ENCODE data around the gene OR5D13.

OR5D13 gene

GRCh38 chr11:55793321-55793720, 20.1 kb downstream of the OR5D13 start:
- Histone ChIP-seq H3K9me3 (replicated peaks; ENCODE audit: insufficient read depth, low read length) (no peaks in the 10 kb centered on the region), H2AFZ (ENCODE audit: low read length) (no peak overlapping the region)
- no peak for DNase-seq

GRCh38 chr11:55795256-55795655, 22.0 kb downstream of the OR5D13 start, which contains the start of gene OR5D14:
Gene OR5D14, plus strand, starts transcription at chr11:55795556. Its CDS starts 0 bp downstream, at chr11:55795556.
- no peaks in the 10 kb centered on the region for H4K20me1 ChIP-seq (ENCODE audit: insufficient read depth, low read length)
- no peaks in the 10 kb centered on the region for H3K36me3 ChIP-seq (replicated peaks; ENCODE audit: insufficient read depth, low read length)
- no peak within 1 kb of the TSS for H3K27ac ChIP-seq (ENCODE audit: low read length)
- H3K79me2 ChIP-seq (ENCODE audit: low read length): no peaks in the 10 kb centered on the region
- no peaks in the 10 kb centered on the region for H3F3A ChIP-seq (ENCODE audit: insufficient read depth, low read length)
- TF ChIP-seq CTCF (IDR thresholded peaks at IDR 0.05; ENCODE audit: low read length) (no peak), EZH2 (optimal IDR thresholded peaks at IDR 0.05; ENCODE audit: low read depth, low read length) (no peak), EZH2phosphoT487 (IDR thresholded peaks at IDR 0.05; ENCODE audit: low read length) (no peak)
- H3K4me1 ChIP-seq (ENCODE audit: low read length): no peaks in the 10 kb centered on the region
- no peaks in the 10 kb centered on the region for H3K27me3 ChIP-seq (replicated peaks; ENCODE audit: insufficient read depth, low read length)
- no peak within 1 kb of the TSS for H3K4me3 ChIP-seq (ENCODE audit: low read length)
- no peaks in the 10 kb centered on the region for H3K9me3 ChIP-seq (replicated peaks; ENCODE audit: insufficient read depth, low read length)
- no peaks in the 10 kb centered on the region for H3K9me2 ChIP-seq (replicated peaks; ENCODE audit: insufficient read depth, low read length)
- DNase-seq: no peak
- no peak within 1 kb of the TSS for H3K9ac ChIP-seq (ENCODE audit: low read length)
- no peak within 1 kb of the TSS for H2AFZ ChIP-seq (ENCODE audit: low read length)
- no peak within 1 kb of the TSS for H3K4me2 ChIP-seq (ENCODE audit: low read depth, low read length)

More at GRCh38 chr11:55793321-55793720, 20.1 kb downstream of the OR5D13 start:
- Histone ChIP-seq H3K27me3 (replicated peaks; ENCODE audit: insufficient read depth, low read length) (no peaks in the 10 kb centered on the region), H3K9ac (ENCODE audit: low read length) (no peak overlapping the region), H3F3A (ENCODE audit: insufficient read depth, low read length) (no peaks in the 10 kb centered on the region), H3K4me2 (ENCODE audit: low read depth, low read length) (no peak overlapping the region), H3K4me3 (ENCODE audit: low read length) (no peak overlapping the region), H3K27ac (ENCODE audit: low read length) (no peak overlapping the region), H3K79me2 (ENCODE audit: low read length) (no peaks in the 10 kb centered on the region), H3K4me1 (ENCODE audit: low read length) (no peaks in the 10 kb centered on the region), H3K9me2 (replicated peaks; ENCODE audit: insufficient read depth, low read length) (no peaks in the 10 kb centered on the region), H3K36me3 (replicated peaks; ENCODE audit: insufficient read depth, low read length) (no peaks in the 10 kb centered on the region), H4K20me1 (ENCODE audit: insufficient read depth, low read length) (no peaks in the 10 kb centered on the region)
- no peak for TF ChIP-seq CTCF (IDR thresholded peaks at IDR 0.05; ENCODE audit: low read length)
- TF ChIP-seq EZH2phosphoT487 (IDR thresholded peaks at IDR 0.05; ENCODE audit: low read length): no peak
- no peak for TF ChIP-seq EZH2 (optimal IDR thresholded peaks at IDR 0.05; ENCODE audit: low read depth, low read length)

- H3K4me2 ChIP-seq (ENCODE audit: low read depth, low read length): no peak overlapping the region
- H3K4me3 ChIP-seq (ENCODE audit: low read length): no peak overlapping the region
- no peaks in the 10 kb centered on the region for H3K4me1 ChIP-seq (ENCODE audit: low read length)
- H3K9me3 ChIP-seq (replicated peaks; ENCODE audit: insufficient read depth, low read length): no peaks in the 10 kb centered on the region
- no peak overlapping the region for H3K27ac ChIP-seq (ENCODE audit: low read length)
- H4K20me1 ChIP-seq (ENCODE audit: insufficient read depth, low read length): no peaks in the 10 kb centered on the region
- H3K36me3 ChIP-seq (replicated peaks; ENCODE audit: insufficient read depth, low read length): no peaks in the 10 kb centered on the region
- H3K79me2 ChIP-seq (ENCODE audit: low read length): no peaks in the 10 kb centered on the region
- no peak overlapping the region for H2AFZ ChIP-seq (ENCODE audit: low read length)
- no peaks in the 10 kb centered on the region for H3F3A ChIP-seq (ENCODE audit: insufficient read depth, low read length)
- H3K9ac ChIP-seq (ENCODE audit: low read length): no peak overlapping the region
- H3K27me3 ChIP-seq (replicated peaks; ENCODE audit: insufficient read depth, low read length): no peaks in the 10 kb centered on the region
- H3K9me2 ChIP-seq (replicated peaks; ENCODE audit: insufficient read depth, low read length): no peaks in the 10 kb centered on the region
- TF ChIP-seq EZH2 (optimal IDR thresholded peaks at IDR 0.05; ENCODE audit: low read depth, low read length) (no peak), CTCF (IDR thresholded peaks at IDR 0.05; ENCODE audit: low read length) (no peak), EZH2phosphoT487 (IDR thresholded peaks at IDR 0.05; ENCODE audit: low read length) (no peak)
- no peak for DNase-seq
Observed at GRCh38 chr11:55806248-55806647, 33.0 kb downstream of the OR5D13 start.
